ENCODE results near the gene SLC12A3.

GRCh38 chr16:56833243-56833970 is 31.6 kb upstream of the SLC12A3 start:
- TF ChIP-seq, protein P1, sequence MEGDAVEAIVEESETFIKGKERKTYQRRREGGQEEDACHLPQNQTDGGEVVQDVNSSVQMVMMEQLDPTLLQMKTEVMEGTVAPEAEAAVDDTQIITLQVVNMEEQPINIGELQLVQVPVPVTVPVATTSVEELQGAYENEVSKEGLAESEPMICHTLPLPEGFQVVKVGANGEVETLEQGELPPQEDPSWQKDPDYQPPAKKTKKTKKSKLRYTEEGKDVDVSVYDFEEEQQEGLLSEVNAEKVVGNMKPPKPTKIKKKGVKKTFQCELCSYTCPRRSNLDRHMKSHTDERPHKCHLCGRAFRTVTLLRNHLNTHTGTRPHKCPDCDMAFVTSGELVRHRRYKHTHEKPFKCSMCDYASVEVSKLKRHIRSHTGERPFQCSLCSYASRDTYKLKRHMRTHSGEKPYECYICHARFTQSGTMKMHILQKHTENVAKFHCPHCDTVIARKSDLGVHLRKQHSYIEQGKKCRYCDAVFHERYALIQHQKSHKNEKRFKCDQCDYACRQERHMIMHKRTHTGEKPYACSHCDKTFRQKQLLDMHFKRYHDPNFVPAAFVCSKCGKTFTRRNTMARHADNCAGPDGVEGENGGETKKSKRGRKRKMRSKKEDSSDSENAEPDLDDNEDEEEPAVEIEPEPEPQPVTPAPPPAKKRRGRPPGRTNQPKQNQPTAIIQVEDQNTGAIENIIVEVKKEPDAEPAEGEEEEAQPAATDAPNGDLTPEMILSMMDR (IDR thresholded peaks at IDR 0.05; ENCODE audit: insufficient read depth, low read length, poor library complexity, severe bottlenecking): no peak
- no peak for TF ChIP-seq EZH2phosphoT487 (conservative IDR thresholded peaks at IDR 0.05; ENCODE audit: low read length)

Data from SU-DHL-6 (cell line).